GM12878 (cell line): ENCODE data around the gene LRP4. TPM values are rescaled to one million over a fixed set of nuclear protein-coding genes. Genes with fewer than 3 reads are reported as not detected.

Experiments used
- ATAC-seq: fragments of 200-7000 bp; cut with Tn5 transposase; 3 replicates; pipeline ENCODE4 v1.9.1; 2020; ENCODE audit warnings: mild to moderate bottlenecking, moderate library complexity
- BruUV-seq: library from RNA; stranded (reverse); fragments of 400-500 nt; replicated peaks from 2 replicates; lab custom pipeline; 2021; lab: Mats Ljungman, UMichigan
- CTCF ChIA-PET: fragments of 300-600 bp; sonication (Branson Sonifier 250); formaldehyde crosslinking; extraction: SDS; loops from one replicate; lab custom pipeline; 2021; ENCODE audit warnings: inconsistent platforms; lab: Yijun Ruan, JAX
- POLR2A ChIA-PET: fragments of 350-600 bp; formaldehyde crosslinking; extraction: SDS; loops from one replicate; lab custom pipeline; 2021; ENCODE audit warnings: inconsistent platforms; lab: Charles Lee
- RAD21 ChIA-PET: fragments of 300-600 bp; sonication (Branson Sonifier 250); formaldehyde crosslinking; loops from one replicate; lab custom pipeline; 2023; ENCODE audit warnings: antibody characterized with exemption; ENCODE audit not compliant: unreplicated experiment; lab: Charles Lee
- SMC1A ChIA-PET: fragments of 300-600 bp; sonication (Branson Sonifier 250); formaldehyde crosslinking; loops from one replicate; lab custom pipeline; 2023; ENCODE audit not compliant: unreplicated experiment, uncharacterized antibody; lab: Charles Lee
- DNase-seq: peaks from one replicate; pipeline ENCODE4 v3.0.0-alpha.2; 2011; ENCODE audit warnings: low read depth, low spot score
- FAIRE-seq: peaks from 3 replicates; lab custom pipeline; 2011; peaks lifted over from hg19 to GRCh38; lab: Jason Lieb, UNC
- H2AFZ ChIP-seq: 2 replicates; pipeline ENCODE4 v1.6.0; 2011; ENCODE audit warnings: low read depth, low read length, control low read depth; ENCODE audit not compliant: control insufficient read depth
- H3K27ac ChIP-seq: 2 replicates; pipeline ENCODE4 v1.5.1; 2011; ENCODE audit warnings: control low read depth; ENCODE audit not compliant: control insufficient read depth, insufficient read depth
- H3K27me3 ChIP-seq, 2 experiments: replicated peaks in 1 of 2; 2 replicates each; pipeline versions ENCODE4 v1.6.0 to v1.6.1; 2011; ENCODE audit warnings: low read length in 1 of 2; ENCODE audit not compliant: control insufficient read depth in 2 of 2, insufficient read depth in 2 of 2
- H3K36me3 ChIP-seq, 2 experiments: 2 replicates each; pipeline ENCODE4 v1.5.1; 2011; ENCODE audit warnings: low read length in 1 of 2; ENCODE audit not compliant: control insufficient read depth in 2 of 2, insufficient read depth in 2 of 2
- H3K4me1 ChIP-seq: 2 replicates; pipeline ENCODE4 v1.6.1; 2011; ENCODE audit warnings: mild to moderate bottlenecking, low read length, moderate library complexity, mixed read lengths; ENCODE audit not compliant: control insufficient read depth, insufficient read depth
- H3K4me2 ChIP-seq: 2 replicates; pipeline ENCODE4 v1.6.0; 2011; ENCODE audit warnings: control low read depth; ENCODE audit not compliant: control insufficient read depth, insufficient read depth
- H3K4me3 ChIP-seq: fragments of 200-600 bp; sonication (generic); 2 replicates; pipeline ENCODE4 v1.5.1; 2016
- H3K79me2 ChIP-seq: 2 replicates; pipeline ENCODE4 v1.6.0; 2011; ENCODE audit warnings: low read length; ENCODE audit not compliant: control insufficient read depth, insufficient read depth
- H3K9ac ChIP-seq: 2 replicates; pipeline ENCODE4 v1.8.0; 2011; ENCODE audit warnings: low read length, control low read depth, mixed read lengths; ENCODE audit not compliant: control insufficient read depth, insufficient read depth
- H3K9me3 ChIP-seq: replicated peaks from 3 replicates; pipeline ENCODE4 v1.5.1; 2011; ENCODE audit warnings: mild to moderate bottlenecking, low read length; ENCODE audit not compliant: control insufficient read depth, insufficient read depth
- H4K20me1 ChIP-seq: 2 replicates; pipeline ENCODE4 v1.6.0; 2011; ENCODE audit not compliant: control insufficient read depth, insufficient read depth
- ATF3 ChIP-seq: IDR thresholded peaks from 2 replicates; pipeline ENCODE4 v1.6.1; 2011; ENCODE audit warnings: low read depth, mild to moderate bottlenecking, low read length, moderate library complexity, borderline replicate concordance; ENCODE audit errors: extremely low read depth
- CBX3 ChIP-seq: fragments of 200-600 bp; sonication (generic); IDR thresholded peaks from 2 replicates; pipeline ENCODE4 v1.6.1; 2016; ENCODE audit warnings: low read depth, borderline replicate concordance
- CEBPB ChIP-seq, 2 experiments: fragments of 150-350 bp in 1 of 2; IDR thresholded peaks; 2 replicates each; pipeline ENCODE4 v1.6.1; 2012 to 2014; ENCODE audit warnings: low read depth in 2 of 2, low read length in 2 of 2, borderline replicate concordance in 1 of 2, inconsistent platforms in 1 of 2
- ELK1 ChIP-seq: IDR thresholded peaks from 2 replicates; pipeline ENCODE4 v1.6.1; 2012; ENCODE audit warnings: low read depth, low read length, improper control_type of control experiment
- HDAC6 ChIP-seq: fragments of 200-600 bp; sonication (generic); IDR thresholded peaks from one replicate; pipeline ENCODE4 v1.8.0; 2017; ENCODE audit warnings: antibody characterized with exemption; ENCODE audit not compliant: unreplicated experiment
- PML ChIP-seq: IDR thresholded peaks from 2 replicates; pipeline ENCODE4 v1.6.1; 2012; ENCODE audit warnings: low read length, inconsistent platforms
- RELA ChIP-seq: fragments of 450-650 bp; IDR thresholded peaks from 2 replicates; pipeline ENCODE4 v1.8.0; 2014; ENCODE audit warnings: borderline replicate concordance; ENCODE audit not compliant: partially characterized antibody
- SMAD1 ChIP-seq: fragments of 450-650 bp; IDR thresholded peaks from 2 replicates; pipeline ENCODE4 v1.6.1; 2018; ENCODE audit warnings: mild to moderate bottlenecking, low read depth; ENCODE audit not compliant: partially characterized antibody
- SMARCA5 ChIP-seq: fragments of 450-650 bp; IDR thresholded peaks from 2 replicates; pipeline ENCODE4 v1.6.1; 2017; ENCODE audit warnings: mild to moderate bottlenecking
- TARDBP ChIP-seq: IDR thresholded peaks from 2 replicates; pipeline ENCODE4 v1.6.1; 2016; ENCODE audit warnings: borderline replicate concordance
- ZBED1 ChIP-seq: IDR thresholded peaks from 2 replicates; pipeline ENCODE4 v1.6.1; 2016; ENCODE audit warnings: borderline replicate concordance
- WGBS: methylation state at CpG from one replicate; pipeline ENCODE4 v1.1.6; 2016; ENCODE audit warnings: low lambda C conversion rate; ENCODE audit not compliant: insufficient replicate concordance, insufficient coverage; ENCODE audit errors: missing lambda C conversion rate; 5-methylcytosine and 5-hydroxymethylcytosine counted together
- in situ Hi-C: fragments of 300-500 bp; cut with MboI; formaldehyde crosslinking; loops from 9 replicates; pipeline ENCODE4 v1.14.3; 2018; ENCODE audit warnings: mixed read lengths
- intact Hi-C: fragments of 100-400 bp; cut with micrococcal nuclease; formaldehyde crosslinking; loops from one replicate; pipeline ENCODE4 v1.14.2; 2022; ENCODE audit not compliant: unreplicated experiment
- polyA plus RNA-seq, 11 experiments: library from polyadenylated mRNA; depleted of rRNA in 4 of 11; unstranded in 6 of 11; stranded (reverse) in 5 of 11; fragments of >200 nt; fragmentation: Nextera tagmentation in 4 of 11; fragmentation: Illumina TruSeq in 1 of 11; extraction: Ambion mirVana in 4 of 11; extraction: Trizol in 1 of 11; gene quantifications; 1 replicate in 1 of 11; 2 replicates in 10 of 11; pipeline versions ENCODE4 v1.2.1 to v1.2.3, GENCODE V29; 2011 to 2016; ENCODE audit warnings: inconsistent platforms in 2 of 11, missing spikeins in 2 of 11, low read depth in 1 of 11
- total RNA-seq, 4 experiments: library from RNA; depleted of rRNA in 3 of 4; stranded (reverse); fragments of >200 nt in 3 of 4; fragmentation: Illumina TruSeq in 1 of 4; extraction: Trizol in 1 of 4; gene quantifications; 2 replicates each; pipeline versions ENCODE4 v1.2.1 to v1.2.3, GENCODE V29; 2013 to 2021
- TF ChIP-seq, protein P1 (sequence below): fragments of 450-650 bp; conservative IDR thresholded peaks from 2 replicates; pipeline ENCODE4 v1.6.1; 2017; ENCODE audit warnings: mild to moderate bottlenecking, moderate library complexity

LRP4 gene
- total and polyA plus RNA-seq, 10 of the 15 experiments (the other 5 are each of a cell fraction or from before 2014, with no cell fraction given), result under 0.01 to 0.06 (median 0.03) TPM; not detected in 6

DNA sequence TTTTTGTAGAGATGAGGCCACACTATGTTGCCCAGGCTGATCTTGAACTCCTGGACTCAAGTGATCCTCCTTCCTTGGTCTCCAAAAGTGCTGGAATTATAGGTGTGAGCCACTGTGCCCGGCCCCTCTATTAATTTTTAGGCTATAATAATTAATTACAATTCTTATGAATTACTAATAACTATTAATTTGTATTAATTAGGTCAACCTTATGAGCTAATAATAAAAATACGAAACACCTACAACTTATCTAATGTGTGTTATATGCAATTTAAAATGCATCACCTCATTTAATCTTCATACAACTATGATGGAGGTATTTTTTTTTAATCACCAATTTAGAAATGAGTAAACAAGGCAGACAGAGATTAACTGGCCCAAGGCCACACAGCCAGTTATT is 26.2 kb downstream of the LRP4 start:
- H3K36me3 ChIP-seq, result no peaks in the 10 kb centered on the region
- H2AFZ ChIP-seq, result no peak overlapping the region
- POLR2A ChIA-PET, result interaction anchor here (0.5 to 0.7 kb wide), 2 partner anchors 19 to 427 kb away, joined by 3 read pairs; no protein-coding TSS in a partner anchor
- H3K27ac ChIP-seq, result no peak overlapping the region
- no peaks in the 10 kb centered on the region for H4K20me1 ChIP-seq
- no peak for FAIRE-seq
- H3K4me3 ChIP-seq, result no peak overlapping the region
- RAD21 ChIA-PET, result interaction anchor here (4.3 kb wide), 1 partner anchor 260 kb away, joined by 29 read pairs; no protein-coding TSS in a partner anchor
- 2% methylated on average over 2 of the region's 2 CpGs for WGBS
- H3K4me1 ChIP-seq, result no peaks in the 10 kb centered on the region
- H3K27me3 ChIP-seq, result no peaks in the 10 kb centered on the region
- H3K9ac ChIP-seq, result no peak overlapping the region
- H3K79me2 ChIP-seq, result no peaks in the 10 kb centered on the region
- no peak overlapping the region for H3K4me2 ChIP-seq
- no TSS peak for BruUV-seq
- SMC1A ChIA-PET, result interaction anchor here (1.6 to 5.8 kb wide), 2 partner anchors 252 to 261 kb away, joined by 3 to 44 read pairs; no protein-coding TSS in a partner anchor
- DNase-seq, result no peak
- TF ChIP-seq HDAC6 (no peak), RELA (no peak)
- CTCF ChIA-PET, result interaction anchor here (0.7 to 4.9 kb wide), 6 partner anchors 27 to 929 kb away, joined by 3 to 63 read pairs (median 3); partner anchors contain the start of gene LRP4
- in situ Hi-C loops (no loop called here), intact Hi-C loops (no loop called here)
- H3K9me3 ChIP-seq, result no peaks in the 10 kb centered on the region
- no peak for ATAC-seq

- ATAC-seq (no peak), FAIRE-seq (no peak), DNase-seq (no peak)
- H3K4me1 ChIP-seq, result no peaks in the 10 kb centered on the region
- 63% methylated on average over 2 of the region's 2 CpGs for WGBS
- ChIA-PET RAD21 (interaction anchor here (0.7 to 4.3 kb wide), 4 partner anchors 17 to 266 kb away, joined by 3 to 29 read pairs (median 4); no protein-coding TSS in a partner anchor), CTCF (interaction anchor here (0.8 to 4.9 kb wide), 5 partner anchors 11 to 272 kb away, joined by 3 to 63 read pairs (median 3); no protein-coding TSS in a partner anchor), POLR2A (interaction anchor here (0.6 kb wide), 1 partner anchor 23 kb away, joined by 3 read pairs; no protein-coding TSS in a partner anchor), SMC1A (interaction anchor here (5.8 kb wide), 1 partner anchor 263 kb away, joined by 44 read pairs; no protein-coding TSS in a partner anchor)
- H3K27ac ChIP-seq, result no peak overlapping the region
- no peaks in the 10 kb centered on the region for H4K20me1 ChIP-seq
- in situ Hi-C loops, result no loop called here
- no peak overlapping the region for H3K9ac ChIP-seq
- H3K36me3 ChIP-seq, result no peaks in the 10 kb centered on the region
- no TSS peak for BruUV-seq
- intact Hi-C loops, result no loop called here
- H3K79me2 ChIP-seq, result no peaks in the 10 kb centered on the region
- no peak overlapping the region for H3K4me2 ChIP-seq
- no peak overlapping the region for H2AFZ ChIP-seq
- H3K9me3 ChIP-seq, result no peaks in the 10 kb centered on the region
- H3K27me3 ChIP-seq, result no peaks in the 10 kb centered on the region; a peak in 1 of 4 replicates
- H3K4me3 ChIP-seq, result no peak overlapping the region
- TF ChIP-seq ATF3 (no peak), ZBED1 (no peak), CBX3 (no peak), ELK1 (no peak), CEBPB (IDR thresholded peaks at IDR 0.05; ENCODE audit: borderline replicate concordance in 1 of 2, low read depth in 2 of 2, low read length in 2 of 2) (no peak), PML (no peak), SMAD1 (no peak), TARDBP (no peak), SMARCA5 (no peak)
- TF ChIP-seq, protein P1, sequence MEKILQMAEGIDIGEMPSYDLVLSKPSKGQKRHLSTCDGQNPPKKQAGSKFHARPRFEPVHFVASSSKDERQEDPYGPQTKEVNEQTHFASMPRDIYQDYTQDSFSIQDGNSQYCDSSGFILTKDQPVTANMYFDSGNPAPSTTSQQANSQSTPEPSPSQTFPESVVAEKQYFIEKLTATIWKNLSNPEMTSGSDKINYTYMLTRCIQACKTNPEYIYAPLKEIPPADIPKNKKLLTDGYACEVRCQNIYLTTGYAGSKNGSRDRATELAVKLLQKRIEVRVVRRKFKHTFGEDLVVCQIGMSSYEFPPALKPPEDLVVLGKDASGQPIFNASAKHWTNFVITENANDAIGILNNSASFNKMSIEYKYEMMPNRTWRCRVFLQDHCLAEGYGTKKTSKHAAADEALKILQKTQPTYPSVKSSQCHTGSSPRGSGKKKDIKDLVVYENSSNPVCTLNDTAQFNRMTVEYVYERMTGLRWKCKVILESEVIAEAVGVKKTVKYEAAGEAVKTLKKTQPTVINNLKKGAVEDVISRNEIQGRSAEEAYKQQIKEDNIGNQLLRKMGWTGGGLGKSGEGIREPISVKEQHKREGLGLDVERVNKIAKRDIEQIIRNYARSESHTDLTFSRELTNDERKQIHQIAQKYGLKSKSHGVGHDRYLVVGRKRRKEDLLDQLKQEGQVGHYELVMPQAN, result no peak
These were observed 27.7 kb downstream of the LRP4 start for GRCh38 chr11:46890665-46891064.
